ENCODE data around the gene BIN1.

DNA sequence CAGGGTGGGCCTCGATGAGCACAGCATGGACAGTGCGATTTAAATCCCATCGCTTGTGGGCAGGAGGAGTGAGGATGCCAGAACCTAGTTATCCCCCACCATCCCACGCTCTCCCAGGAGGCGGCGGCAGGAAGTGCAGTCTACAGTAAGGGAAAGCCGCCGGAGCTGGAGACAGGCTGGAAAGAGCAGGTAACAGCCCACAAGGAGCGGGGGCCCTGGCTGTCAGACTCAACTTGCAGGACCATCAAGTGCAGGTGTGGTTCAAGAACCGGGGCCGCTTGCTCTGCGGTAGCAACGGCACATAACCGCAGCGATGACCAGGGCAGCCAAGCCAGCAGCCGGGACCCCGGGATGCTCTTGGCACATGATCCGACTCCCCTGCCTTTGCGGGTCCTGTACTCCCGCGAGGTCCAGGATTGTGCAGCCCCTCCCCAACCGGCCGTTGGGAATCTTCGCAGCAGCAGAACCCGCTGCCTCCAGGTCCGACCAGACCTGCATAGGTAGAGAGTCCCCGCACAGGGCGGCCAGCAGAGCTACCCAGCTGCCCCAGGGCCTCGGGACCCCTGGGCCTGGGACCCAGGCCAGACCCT is 82.1 kb downstream of the BIN1 start:
- TF ChIP-seq POLR2A (IDR thresholded peaks at IDR 0.05), result no peak
- TF ChIP-seq, protein P1, sequence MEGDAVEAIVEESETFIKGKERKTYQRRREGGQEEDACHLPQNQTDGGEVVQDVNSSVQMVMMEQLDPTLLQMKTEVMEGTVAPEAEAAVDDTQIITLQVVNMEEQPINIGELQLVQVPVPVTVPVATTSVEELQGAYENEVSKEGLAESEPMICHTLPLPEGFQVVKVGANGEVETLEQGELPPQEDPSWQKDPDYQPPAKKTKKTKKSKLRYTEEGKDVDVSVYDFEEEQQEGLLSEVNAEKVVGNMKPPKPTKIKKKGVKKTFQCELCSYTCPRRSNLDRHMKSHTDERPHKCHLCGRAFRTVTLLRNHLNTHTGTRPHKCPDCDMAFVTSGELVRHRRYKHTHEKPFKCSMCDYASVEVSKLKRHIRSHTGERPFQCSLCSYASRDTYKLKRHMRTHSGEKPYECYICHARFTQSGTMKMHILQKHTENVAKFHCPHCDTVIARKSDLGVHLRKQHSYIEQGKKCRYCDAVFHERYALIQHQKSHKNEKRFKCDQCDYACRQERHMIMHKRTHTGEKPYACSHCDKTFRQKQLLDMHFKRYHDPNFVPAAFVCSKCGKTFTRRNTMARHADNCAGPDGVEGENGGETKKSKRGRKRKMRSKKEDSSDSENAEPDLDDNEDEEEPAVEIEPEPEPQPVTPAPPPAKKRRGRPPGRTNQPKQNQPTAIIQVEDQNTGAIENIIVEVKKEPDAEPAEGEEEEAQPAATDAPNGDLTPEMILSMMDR (IDR thresholded peaks at IDR 0.05), result peak in 2 of 7 experiments; percentile 17 to 22
